ENCODE results near the gene ARHGAP9. TPM values are rescaled to one million over a fixed set of nuclear protein-coding genes. Genes with fewer than 3 reads are reported as not detected.
A peak's percentile ranks its signal among the peaks of the same experiment; 100 is the strongest.

The ARHGAP9 gene
- total and polyA plus RNA-seq, 12 donors = 0.83 to 17.7 (median 3.8) TPM

DNA sequence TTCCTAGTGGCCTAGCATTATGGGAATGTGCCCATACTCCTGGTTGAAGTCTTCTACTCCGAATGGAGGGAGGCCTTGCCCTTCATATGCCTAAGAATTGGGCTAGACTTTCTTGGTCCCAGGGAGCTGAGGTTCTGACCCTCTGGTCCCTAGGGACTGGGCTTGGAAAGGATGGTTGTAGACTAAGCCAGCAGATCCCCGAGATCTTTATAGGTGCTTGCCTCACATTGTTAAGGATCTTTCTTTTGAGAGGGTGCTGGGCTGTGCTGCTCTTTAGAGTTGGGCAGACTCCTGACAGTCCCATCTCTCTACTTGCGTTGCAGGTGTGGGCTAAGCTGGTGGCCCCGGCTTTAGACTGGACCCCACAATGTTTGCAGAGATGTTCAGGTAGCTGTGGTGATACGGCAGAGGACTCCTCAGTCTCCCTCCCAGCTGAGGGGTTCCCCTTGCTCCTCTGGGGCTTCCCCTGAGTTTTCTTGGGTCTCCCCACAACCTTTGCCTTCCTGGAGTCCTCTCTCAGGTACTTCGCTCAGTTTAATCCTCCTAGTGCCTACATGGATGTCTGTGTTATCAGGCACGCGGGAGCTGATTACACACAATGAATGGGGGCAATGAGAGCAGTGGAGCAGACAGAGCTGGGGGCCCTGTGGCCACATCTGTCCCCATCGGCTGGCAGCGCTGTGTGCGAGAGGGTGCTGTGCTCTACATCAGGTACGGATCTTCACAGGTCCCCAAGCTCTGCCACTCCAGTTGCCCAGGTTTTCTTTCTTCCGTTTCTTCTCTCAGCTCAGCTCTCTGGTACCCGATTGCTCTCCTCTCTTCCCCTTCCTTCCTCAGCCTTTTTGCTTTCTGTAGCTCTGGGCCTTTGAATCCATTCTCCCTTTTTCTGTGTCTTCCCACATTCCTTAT lies 44.3 kb upstream of the ARHGAP9 start:
- peak overlapping the region; percentile 52 to 98 (median 82) for H3K4me3 ChIP-seq
- peaks cover 0 to 53% (median 27%) of the 10 kb centered on the region in 9 donors for H3K36me3 ChIP-seq
- intact Hi-C loops (cut with DNase I) = loop anchor here in 2 of 10 donors (2.0 kb wide), 1 partner anchor 23 kb away; the partner anchor contains the start of gene DCTN2 (in 2 of the 2)
- H3K27me3 ChIP-seq = no peaks in the 10 kb centered on the region
- ATAC-seq = no peak
- 60 to 66% methylated on average over 14 of the region's 14 CpGs for WGBS, 2 donors
- H3K27ac ChIP-seq = peak overlapping the region; percentile 89 to 100 (median 98)
- TF ChIP-seq, protein P1, sequence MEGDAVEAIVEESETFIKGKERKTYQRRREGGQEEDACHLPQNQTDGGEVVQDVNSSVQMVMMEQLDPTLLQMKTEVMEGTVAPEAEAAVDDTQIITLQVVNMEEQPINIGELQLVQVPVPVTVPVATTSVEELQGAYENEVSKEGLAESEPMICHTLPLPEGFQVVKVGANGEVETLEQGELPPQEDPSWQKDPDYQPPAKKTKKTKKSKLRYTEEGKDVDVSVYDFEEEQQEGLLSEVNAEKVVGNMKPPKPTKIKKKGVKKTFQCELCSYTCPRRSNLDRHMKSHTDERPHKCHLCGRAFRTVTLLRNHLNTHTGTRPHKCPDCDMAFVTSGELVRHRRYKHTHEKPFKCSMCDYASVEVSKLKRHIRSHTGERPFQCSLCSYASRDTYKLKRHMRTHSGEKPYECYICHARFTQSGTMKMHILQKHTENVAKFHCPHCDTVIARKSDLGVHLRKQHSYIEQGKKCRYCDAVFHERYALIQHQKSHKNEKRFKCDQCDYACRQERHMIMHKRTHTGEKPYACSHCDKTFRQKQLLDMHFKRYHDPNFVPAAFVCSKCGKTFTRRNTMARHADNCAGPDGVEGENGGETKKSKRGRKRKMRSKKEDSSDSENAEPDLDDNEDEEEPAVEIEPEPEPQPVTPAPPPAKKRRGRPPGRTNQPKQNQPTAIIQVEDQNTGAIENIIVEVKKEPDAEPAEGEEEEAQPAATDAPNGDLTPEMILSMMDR (IDR thresholded peaks at IDR 0.05) = no peak
- no peak for DNase-seq
- no peaks in the 10 kb centered on the region for H3K9me3 ChIP-seq
- H3K4me1 ChIP-seq = peaks cover 19 to 51% (median 40%) of the 10 kb centered on the region in 9 donors

DNA sequence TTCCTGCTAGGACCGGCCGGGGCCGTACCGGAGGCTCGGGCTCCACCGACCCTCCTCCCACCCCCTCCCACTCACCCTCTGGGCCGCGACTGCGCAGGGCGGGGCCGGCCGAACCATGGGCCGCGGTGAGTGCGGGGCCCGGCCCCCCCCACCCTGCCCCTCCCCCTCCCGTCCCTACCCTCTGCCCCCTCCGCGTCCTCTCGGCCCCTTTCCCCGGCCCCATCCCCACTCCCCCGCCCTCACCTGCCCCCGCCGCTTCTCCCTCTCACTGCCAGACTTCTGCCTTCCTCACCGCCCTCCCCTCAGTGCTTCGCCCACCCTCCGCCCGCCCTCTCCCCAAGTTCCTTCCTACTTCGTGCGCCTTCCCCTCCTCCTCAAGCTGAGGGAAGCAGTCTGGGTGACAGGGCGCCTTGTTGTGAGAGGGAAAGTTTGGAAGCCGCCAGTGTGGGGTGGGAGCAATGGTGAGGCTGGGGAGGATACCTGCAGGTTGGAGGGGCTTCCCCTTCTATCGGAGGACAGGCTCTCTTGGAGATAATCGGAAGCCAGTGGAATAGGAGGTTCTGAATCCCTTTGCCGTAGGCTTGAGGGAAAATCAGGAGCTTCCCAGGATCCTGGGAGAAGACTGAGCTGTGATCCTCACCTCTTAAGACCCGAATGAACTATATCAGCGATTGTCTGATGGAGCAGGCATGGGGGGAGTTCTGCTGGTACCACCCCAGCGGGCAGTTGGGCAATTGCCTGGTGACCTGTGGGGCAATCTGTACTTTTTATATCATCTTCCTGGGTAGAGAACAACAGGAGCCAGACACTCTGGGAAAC lies 43.4 kb upstream of the ARHGAP9 start:
- peaks cover 25 to 60% (median 49%) of the 10 kb centered on the region in 9 donors for H3K4me1 ChIP-seq
- TF ChIP-seq, protein P1 (IDR thresholded peaks at IDR 0.05) = no peak
- peak overlapping the region; percentile 52 to 98 (median 82) for H3K4me3 ChIP-seq
- peak in 3 of 8 donors; percentile 0 to 8 (median 2) for ATAC-seq
- WGBS, 2 donors = 0 to 1% methylated on average over 25 to 38 of the region's 38 CpGs
- peaks cover 0 to 50% (median 20%) of the 10 kb centered on the region in 9 donors for H3K36me3 ChIP-seq
- H3K27me3 ChIP-seq = no peaks in the 10 kb centered on the region
- H3K9me3 ChIP-seq = no peaks in the 10 kb centered on the region
- DNase-seq = peak; percentile 67 to 77
- intact Hi-C loops (cut with DNase I) = loop anchor here in 2 of 10 donors (2.0 kb wide), 1 partner anchor 24 kb away; the partner anchor contains the start of gene DCTN2 (in 2 of the 2)
- peak overlapping the region; percentile 89 to 100 (median 98) for H3K27ac ChIP-seq

DNA sequence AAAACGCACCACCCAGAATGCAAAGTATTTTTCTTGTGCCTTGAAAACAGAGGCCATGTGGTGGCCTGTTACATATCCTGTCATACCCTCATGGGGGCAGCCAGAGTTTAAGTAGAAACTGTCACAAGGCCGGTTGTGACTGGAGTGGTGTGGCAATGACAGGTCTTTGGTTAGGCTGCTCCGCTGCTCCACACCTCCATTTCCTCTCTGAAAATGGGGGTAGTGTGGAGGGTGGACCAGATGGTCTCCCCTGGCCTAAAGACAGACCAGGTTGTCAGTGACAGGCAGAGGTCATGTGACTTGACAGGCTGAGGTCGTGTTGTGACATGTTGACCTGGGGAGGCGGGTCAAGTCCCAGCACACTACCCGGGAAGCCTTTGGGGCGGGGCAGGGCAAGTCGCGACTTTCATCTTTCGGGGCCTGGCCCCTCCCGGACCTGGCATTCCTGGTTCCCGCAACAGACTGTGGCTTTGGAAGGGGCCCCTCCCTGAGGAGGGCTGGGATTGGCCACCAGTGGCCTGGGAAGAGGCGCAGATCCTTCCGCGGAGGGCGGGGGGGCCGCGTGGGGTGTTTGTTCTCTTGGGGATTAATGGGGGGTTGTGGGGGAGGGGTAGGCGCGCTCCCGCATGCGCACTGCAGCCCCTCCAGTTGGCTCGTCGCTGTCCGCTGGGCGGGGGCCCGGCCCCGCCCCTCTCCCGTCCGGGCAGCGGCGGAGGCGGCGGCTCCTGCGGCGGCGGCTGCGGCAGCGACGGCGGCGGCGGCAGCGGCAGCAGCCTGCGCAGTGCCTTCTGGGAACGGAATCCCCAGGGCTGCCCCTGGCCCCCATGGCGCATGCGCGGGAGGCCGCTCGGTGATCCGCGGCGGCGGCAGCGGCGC lies 42.6 kb upstream of the ARHGAP9 start, which contains the start of gene MBD6:
TSS of gene MBD6 (plus strand) at position 814 of the 876 bp plus-strand sequence. CDS start 1,480 bp downstream, outside the sequence.
- 0 to 1% methylated on average over 33 to 56 of the region's 57 CpGs for WGBS, 2 donors
- peak within 1 kb of the TSS; percentile 52 to 98 (median 82) for H3K4me3 ChIP-seq
- H3K4me1 ChIP-seq = peaks cover 25 to 69% (median 57%) of the 10 kb centered on the region in 9 donors
- H3K9me3 ChIP-seq = no peaks in the 10 kb centered on the region
- DNase-seq (peak; percentile 94 to 95), ATAC-seq (peak; percentile 29 to 62 (median 45))
- peak within 1 kb of the TSS; percentile 89 to 100 (median 98) for H3K27ac ChIP-seq
- H3K36me3 ChIP-seq = peaks cover 0 to 50% (median 20%) of the 10 kb centered on the region in 9 donors
- intact Hi-C loops (cut with DNase I) = loop anchor here in 2 of 10 donors (2.0 kb wide), 1 partner anchor 25 kb away; the partner anchor contains the start of gene DCTN2 (in 2 of the 2)
- TF ChIP-seq, protein P1 (IDR thresholded peaks at IDR 0.05) = no peak
- no peaks in the 10 kb centered on the region for H3K27me3 ChIP-seq
